GM21423 (cell line): ENCODE data around the gene CEP57L1.
"Not testable (repeated sequence)": the region's sequence is repeated elsewhere in the genome, so short reads cannot be mapped to it uniquely, and the experiment has no call there.

ENCODE experiments used
- ATAC-seq: cut with Tn5 transposase; IDR thresholded peaks from one replicate; pipeline ENCODE4 v1.9.1; 2021; ENCODE audit warnings: mild to moderate bottlenecking, moderate library complexity; ENCODE audit not compliant: unreplicated experiment

Gene CEP57L1

DNA sequence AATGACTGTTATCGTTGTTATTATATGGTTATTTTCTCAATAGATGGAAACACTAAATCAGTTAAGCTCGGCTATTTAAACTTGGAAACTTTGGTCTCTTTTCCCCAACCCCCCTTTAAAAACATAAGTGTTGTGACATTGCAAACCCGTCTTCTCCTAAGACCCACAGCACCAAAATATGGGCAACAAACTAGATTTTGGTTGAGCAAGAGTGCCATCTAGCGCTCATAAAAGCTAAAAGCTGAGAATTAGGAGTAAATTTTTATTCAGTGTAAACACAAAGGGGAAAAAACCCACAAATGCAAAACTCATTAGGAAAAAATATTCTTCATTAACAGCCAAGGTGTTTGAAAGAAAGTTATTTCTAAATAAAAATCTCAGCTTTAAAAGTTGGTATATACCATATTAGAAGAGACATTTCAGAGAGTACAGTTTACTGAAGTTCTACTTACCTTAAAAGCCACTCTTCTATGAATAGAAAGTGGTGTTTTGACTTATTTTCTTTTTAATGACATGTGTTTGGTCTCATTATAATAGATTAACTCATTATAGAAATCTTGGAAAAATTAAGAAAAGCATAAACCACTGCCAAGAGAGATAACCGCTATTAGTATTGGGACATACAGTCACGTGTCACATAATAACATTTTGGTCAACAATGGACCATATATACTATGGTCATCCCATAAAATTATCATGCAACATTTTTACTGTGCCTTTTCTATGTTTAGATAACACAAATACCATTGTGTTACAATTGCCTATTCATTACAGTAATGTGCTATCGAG is 21.8 kb upstream of the CEP57L1 start:
- no peak for ATAC-seq

- ATAC-seq, result no peak
These were observed 21.2 kb upstream of the CEP57L1 start for GRCh38 chr6:109074133-109074415.

GRCh38 chr6:109075934-109076333 is 19.4 kb upstream of the CEP57L1 start:
- no peak for ATAC-seq

GRCh38 chr6:109076377-109076776 is 18.9 kb upstream of the CEP57L1 start:
- no peak for ATAC-seq

GRCh38 chr6:109079981-109080380 is 15.3 kb upstream of the CEP57L1 start:
- no peak for ATAC-seq

DNA sequence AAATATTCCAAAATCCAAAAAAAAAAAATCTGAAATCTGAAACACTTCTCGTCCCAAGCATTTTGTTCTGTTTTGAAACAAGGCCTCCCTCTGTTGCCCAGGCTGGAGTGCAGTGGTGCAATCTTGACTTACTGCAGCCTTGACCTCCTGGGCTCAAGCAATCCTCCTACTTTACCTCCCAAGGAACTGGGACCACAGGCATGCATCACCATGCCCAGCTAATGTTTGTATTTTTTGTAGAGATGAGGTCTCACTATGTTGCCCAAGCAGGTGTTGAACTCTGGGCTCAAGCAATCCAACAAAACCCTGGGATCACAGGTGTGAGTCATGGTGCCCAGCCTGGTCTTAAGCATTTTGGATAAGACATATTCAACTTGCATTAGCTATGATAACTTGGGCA is 14.3 kb upstream of the CEP57L1 start:
- no peak for ATAC-seq

GRCh38 chr6:109081516-109082187 is 13.7 kb upstream of the CEP57L1 start:
- no peak for ATAC-seq

- ATAC-seq, result no peak
These were observed 13.1 kb upstream of the CEP57L1 start for GRCh38 chr6:109082188-109082577.

- no peak for ATAC-seq
These were observed 11.7 kb upstream of the CEP57L1 start for GRCh38 chr6:109083657-109084056.

GRCh38 chr6:109084146-109084545 is 11.2 kb upstream of the CEP57L1 start:
- not testable (repeated sequence) for ATAC-seq

DNA sequence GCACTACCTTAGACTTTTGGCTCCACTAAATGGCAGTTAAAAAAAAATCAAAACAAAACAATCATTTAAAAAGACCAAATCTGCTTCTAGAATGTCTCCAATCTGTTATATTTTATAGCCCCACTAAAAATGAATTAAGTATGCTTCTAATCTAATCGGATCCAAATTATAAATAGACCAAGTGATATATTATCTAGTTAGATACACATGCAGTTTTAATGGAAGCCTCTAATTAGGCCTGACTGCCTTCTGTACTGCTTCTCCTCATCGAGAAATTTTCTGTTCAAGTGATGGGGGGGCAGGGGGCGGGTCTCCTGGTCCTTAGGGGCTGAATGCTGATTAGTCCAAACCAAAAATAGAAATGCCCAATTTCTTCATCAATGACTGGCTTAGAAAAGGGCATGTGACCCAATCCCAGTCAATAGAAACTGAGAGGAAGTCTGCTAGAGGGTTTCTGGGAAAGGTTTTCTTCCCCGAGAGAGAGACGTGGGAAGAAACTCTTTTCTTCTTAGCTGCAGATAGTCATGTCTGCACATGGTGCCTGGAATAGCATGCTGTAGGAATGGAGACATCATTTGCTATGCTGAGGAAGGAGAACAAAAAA is 7.5 kb upstream of the CEP57L1 start:
- ATAC-seq, result no peak

- ATAC-seq, result no peak
These were observed 6.3 kb upstream of the CEP57L1 start for GRCh38 chr6:109088995-109089394.

DNA sequence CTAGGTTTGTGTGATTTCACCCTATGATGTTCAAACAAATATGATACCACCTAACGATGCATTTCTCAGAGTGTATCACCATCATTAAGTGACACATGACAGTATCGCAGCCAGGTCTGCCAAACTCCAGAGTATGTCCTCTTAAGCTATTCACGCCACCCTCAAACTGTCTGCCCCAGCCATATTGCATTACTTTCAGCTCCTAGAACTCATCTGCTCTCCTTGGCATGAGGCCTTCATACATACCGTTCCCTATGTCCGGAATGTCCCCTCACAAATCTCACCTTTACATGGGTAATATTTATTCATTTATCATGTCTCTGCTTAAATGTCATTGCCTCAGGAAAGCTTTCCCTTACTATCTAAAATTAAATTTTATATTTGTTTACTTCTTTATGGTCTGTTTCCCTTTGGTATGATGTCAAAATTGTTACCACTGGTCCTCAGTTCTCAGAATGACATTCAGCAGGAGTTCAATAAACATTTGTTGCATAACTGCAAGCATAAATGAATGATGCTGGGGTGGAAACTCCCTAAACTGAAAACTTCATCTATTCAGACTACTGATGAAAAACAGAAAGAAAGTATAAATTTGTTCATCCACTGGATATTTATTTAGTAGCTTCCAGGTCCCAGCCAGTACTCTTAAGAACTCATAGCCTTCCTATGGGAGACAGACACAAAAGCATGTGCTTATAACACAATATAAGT is 3.8 kb upstream of the CEP57L1 start:
- ATAC-seq, result no peak

GRCh38 chr6:109092074-109092473 is 3.2 kb upstream of the CEP57L1 start:
- ATAC-seq, result no peak

GRCh38 chr6:109093732-109094415 is 1.4 kb upstream of the CEP57L1 start:
- no peak for ATAC-seq

GRCh38 chr6:109094416-109095035 is 781 bp upstream of the CEP57L1 start, which contains the start of gene SESN1:
Gene SESN1, minus strand, starts transcription at chr6:109094846. Its CDS starts 773 bp downstream, at chr6:109094073.
- peak; percentile 61 for ATAC-seq

GRCh38 chr6:109095835-109096084 is 453 bp downstream of the CEP57L1 start:
- no peak for ATAC-seq

GRCh38 chr6:109096208-109096607 is 901 bp downstream of the CEP57L1 start:
- no peak for ATAC-seq

- ATAC-seq, result no peak
These were observed 2.4 kb downstream of the CEP57L1 start for GRCh38 chr6:109097661-109098060.

DNA sequence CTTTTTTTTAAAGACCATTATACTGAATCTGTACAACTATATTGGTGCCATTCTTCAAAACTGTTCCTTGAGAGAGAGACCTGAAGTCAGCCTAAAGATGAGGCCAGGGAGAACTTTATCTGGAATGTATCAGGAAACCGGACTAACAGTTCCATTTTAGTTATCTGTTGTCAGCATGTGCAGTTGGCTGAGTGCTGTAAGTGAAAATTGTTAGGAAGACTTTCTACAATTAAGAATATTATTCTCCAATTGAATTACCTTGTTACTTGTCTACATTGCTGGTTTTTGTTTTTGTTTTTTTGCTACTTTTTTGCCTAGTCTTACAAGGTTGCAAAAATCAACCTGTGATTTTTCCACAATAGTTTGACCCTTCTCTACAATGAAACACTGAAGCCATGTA is 7.5 kb downstream of the CEP57L1 start:
- no peak for ATAC-seq

DNA sequence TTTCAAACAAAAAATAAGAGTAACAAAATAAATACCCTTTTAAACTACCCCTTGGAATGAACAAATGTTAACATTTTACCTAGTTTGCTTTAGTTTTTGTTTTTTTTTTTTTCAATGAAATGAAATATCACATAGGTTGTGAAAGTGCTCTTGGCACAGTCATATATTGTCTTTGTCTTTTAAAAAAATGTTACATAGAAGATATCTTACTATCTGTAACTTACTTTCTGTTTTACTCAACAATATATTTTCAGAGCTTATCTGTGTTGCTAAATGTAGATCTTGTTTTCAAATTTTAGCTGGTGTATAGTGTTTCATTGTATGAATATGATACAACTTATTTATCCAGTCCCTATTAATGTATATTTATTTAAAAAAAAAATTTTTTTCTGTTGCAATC is 8.6 kb downstream of the CEP57L1 start:
- no peak for ATAC-seq
